HFF-Myc (cell line): ENCODE data around the gene PTPN4.

ENCODE experiments used
- DNase-seq: peaks from one replicate; pipeline ENCODE4 v3.0.0-alpha.2; 2011; ENCODE audit warnings: low read depth; ENCODE audit errors: extremely low read depth
- H3K4me3 ChIP-seq: replicated peaks from 2 replicates; pipeline ENCODE4 v1.5.1; 2011; ENCODE audit warnings: low read depth, mild to moderate bottlenecking, control low read depth, low read length
- CTCF ChIP-seq: IDR thresholded peaks from 2 replicates; pipeline ENCODE4 v1.5.1; 2012; ENCODE audit warnings: mild to moderate bottlenecking, low read depth, low read length, control low read depth; ENCODE audit errors: missing control alignments

PTPN4 gene

GRCh38 chr2:119937680-119938079, 178.0 kb downstream of the PTPN4 start:
- TF ChIP-seq CTCF, result no peak
- DNase-seq, result no peak
- no peak overlapping the region for H3K4me3 ChIP-seq

DNA sequence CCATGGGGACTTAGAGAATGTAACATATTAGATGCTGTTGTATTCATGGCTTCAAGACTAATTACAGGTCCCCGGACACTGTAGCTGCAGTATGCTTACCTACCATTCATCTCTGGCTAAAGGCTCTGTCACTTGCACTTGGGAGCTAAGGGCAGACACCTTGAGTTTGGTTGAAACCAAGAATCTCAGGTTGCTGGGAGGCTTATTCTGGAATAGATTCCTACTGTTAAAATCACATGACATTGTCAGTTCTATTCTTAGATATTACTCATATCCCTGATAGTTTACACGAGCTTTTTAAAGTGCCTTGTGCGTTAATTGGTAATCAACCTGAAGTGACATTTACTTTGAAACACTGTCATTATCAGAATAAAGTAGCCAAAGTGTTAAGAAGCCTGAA, 180.2 kb downstream of the PTPN4 start:
- H3K4me3 ChIP-seq, result no peak overlapping the region
- no peak for TF ChIP-seq CTCF
- no peak for DNase-seq

DNA sequence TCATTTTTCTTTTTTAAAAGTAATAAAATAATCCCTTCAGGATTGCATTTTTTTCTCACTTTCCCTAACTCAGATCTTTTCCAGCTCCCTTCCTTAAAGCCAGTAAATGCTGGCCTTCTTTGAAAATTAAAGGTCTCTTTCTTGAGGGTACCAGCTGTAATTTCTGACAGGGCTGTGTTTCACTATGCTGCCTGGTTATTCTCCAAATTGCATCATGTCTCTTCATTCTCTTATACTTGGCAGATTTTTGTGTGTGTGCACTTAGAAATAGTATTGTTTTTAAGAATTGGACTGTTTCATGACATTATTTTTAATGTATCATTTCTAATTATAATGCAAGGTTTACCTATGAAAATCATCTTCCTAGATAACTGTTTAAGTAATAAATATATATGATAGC, 181.1 kb downstream of the PTPN4 start:
- TF ChIP-seq CTCF, result no peak
- DNase-seq, result no peak
- H3K4me3 ChIP-seq, result no peak overlapping the region

- DNase-seq, result no peak
- no peak for TF ChIP-seq CTCF
- no peak overlapping the region for H3K4me3 ChIP-seq
Measured at GRCh38 chr2:119941388-119941787, 181.7 kb downstream of the PTPN4 start.

DNA sequence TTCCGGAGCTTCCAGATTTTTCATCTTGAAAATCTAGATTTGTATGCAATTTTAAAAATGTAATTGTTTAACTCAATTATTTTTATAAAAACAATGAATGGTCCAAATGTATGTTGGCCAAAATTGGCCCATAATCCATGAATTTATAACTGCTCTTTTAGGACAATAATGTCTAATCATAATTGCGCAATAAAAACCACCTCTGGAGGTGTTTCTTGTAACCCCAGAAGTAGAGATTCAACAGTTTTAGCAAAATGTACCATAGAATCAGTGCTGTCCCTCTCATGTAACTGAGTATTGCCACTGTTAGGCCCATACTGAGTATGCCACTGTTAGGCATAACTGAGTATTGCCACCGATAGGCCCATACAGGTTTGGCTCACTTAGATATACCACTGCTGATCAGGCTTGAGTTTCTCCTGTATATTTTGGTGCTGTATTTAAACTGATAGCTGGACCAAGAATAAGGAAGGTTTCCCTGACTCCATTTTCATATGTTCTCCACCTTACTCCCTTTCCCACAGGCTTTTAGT, 182.3 kb downstream of the PTPN4 start:
- no peak for TF ChIP-seq CTCF

GRCh38 chr2:119943058-119943457, 183.3 kb downstream of the PTPN4 start:
- no peak for DNase-seq
- TF ChIP-seq CTCF, result no peak
- no peak overlapping the region for H3K4me3 ChIP-seq

More for the DNA sequence above, 182.3 kb downstream of the PTPN4 start:
- no peak overlapping the region for H3K4me3 ChIP-seq
- no peak for DNase-seq

- H3K4me3 ChIP-seq, result no peak overlapping the region
- no peak for DNase-seq
Measured at GRCh38 chr2:119947535-119947934, 187.8 kb downstream of the PTPN4 start.

More at GRCh38 chr2:119947535-119947934, 187.8 kb downstream of the PTPN4 start:
- TF ChIP-seq CTCF, result no peak
